CD14-positive monocyte (primary cell): ENCODE results near the gene MUTYH. TPM values are rescaled to one million over a fixed set of nuclear protein-coding genes. Genes with fewer than 3 reads are reported as not detected.
A peak's percentile ranks its signal among the peaks of the same experiment; 100 is the strongest.
"Not testable (repeated sequence)": the region's sequence is repeated elsewhere in the genome, so short reads cannot be mapped to it uniquely, and the experiment has no call there.

Source experiments
- DNase-seq, 3 donors: peaks; one replicate each; pipeline ENCODE4 v3.0.0-alpha.2; 2011 to 2022
- H2AFZ ChIP-seq: 2 replicates; pipeline ENCODE4 v1.6.0; 2012; ENCODE audit warnings: mild to moderate bottlenecking, low read depth, low read length, inconsistent platforms; ENCODE audit not compliant: insufficient read depth, poor library complexity, severe bottlenecking
- H3K27ac ChIP-seq, 2 donors: 1 replicate in 1 of 2; 2 replicates in 1 of 2; pipeline ENCODE4 v1.5.1; 2012 to 2013; ENCODE audit warnings: low read length in 2 of 2, control low read depth in 1 of 2, inconsistent platforms in 1 of 2, low read depth in 1 of 2, mild to moderate bottlenecking in 1 of 2
- H3K27me3 ChIP-seq, 2 donors: one replicate each; pipeline versions ENCODE4 v1.6.0 to v1.6.1; 2011 to 2013; ENCODE audit warnings: low read length in 2 of 2; ENCODE audit not compliant: control insufficient read depth in 2 of 2, insufficient read depth in 2 of 2
- H3K36me3 ChIP-seq, 2 donors: replicated peaks in 1 of 2; 1 replicate in 1 of 2; 2 replicates in 1 of 2; pipeline versions ENCODE4 v1.5.1 to v1.6.1; 2012 to 2013; ENCODE audit warnings: low read length in 2 of 2, control low read depth in 1 of 2, inconsistent platforms in 1 of 2, mild to moderate bottlenecking in 1 of 2; ENCODE audit not compliant: insufficient read depth in 2 of 2, control insufficient read depth in 1 of 2
- H3K4me1 ChIP-seq, 2 donors: 1 replicate in 1 of 2; 2 replicates in 1 of 2; pipeline versions ENCODE4 v1.5.1 to v1.6.1; 2012 to 2013; ENCODE audit warnings: low read length in 2 of 2, control low read depth in 1 of 2, inconsistent platforms in 1 of 2, mild to moderate bottlenecking in 1 of 2, moderate library complexity in 1 of 2; ENCODE audit not compliant: insufficient read depth in 2 of 2, control insufficient read depth in 1 of 2
- H3K4me2 ChIP-seq: replicated peaks from 2 replicates; pipeline ENCODE3; 2012; ENCODE audit warnings: low read length, moderate library complexity, mild to moderate bottlenecking; ENCODE audit not compliant: poor library complexity, severe bottlenecking; ENCODE audit errors: extremely low read depth
- H3K4me3 ChIP-seq, 3 experiments: fragments of 200-600 bp in 1 of 3; sonication (generic) in 1 of 3; replicated peaks in 1 of 3; 1 replicate in 2 of 3; 2 replicates in 1 of 3; pipeline ENCODE4 v1.5.1; 2011 to 2013; ENCODE audit warnings: low read length in 3 of 3, mild to moderate bottlenecking in 3 of 3, control low read depth in 2 of 3, low read depth in 2 of 3, inconsistent platforms in 1 of 3, moderate library complexity in 1 of 3
- H3K79me2 ChIP-seq: 2 replicates; pipeline ENCODE4 v1.6.0; 2012; ENCODE audit warnings: mild to moderate bottlenecking, control low read depth, inconsistent platforms, low read length, moderate library complexity; ENCODE audit not compliant: insufficient read depth
- H3K9ac ChIP-seq: 2 replicates; pipeline ENCODE4 v1.6.0; 2017; ENCODE audit warnings: low read length, mild to moderate bottlenecking; ENCODE audit not compliant: insufficient read depth, poor library complexity, severe bottlenecking
- H3K9me3 ChIP-seq, 2 donors: replicated peaks in 1 of 2; 1 replicate in 1 of 2; 2 replicates in 1 of 2; pipeline versions ENCODE4 v1.5.1 to v1.6.1; 2012 to 2013; ENCODE audit warnings: low read length in 2 of 2, control low read depth in 1 of 2; ENCODE audit not compliant: control insufficient read depth in 1 of 2, insufficient read depth in 1 of 2
- H4K20me1 ChIP-seq: 2 replicates; pipeline ENCODE4 v1.6.0; 2012; ENCODE audit warnings: mild to moderate bottlenecking, low read length, control low read depth, moderate library complexity; ENCODE audit not compliant: insufficient read depth
- H3K27ac Mint-ChIP-seq, 7 donors: one replicate each; pipeline ENCODE4 v1.8.0; 2020; ENCODE audit warnings: mild to moderate bottlenecking in 7 of 7, mixed read lengths in 7 of 7, moderate library complexity in 6 of 7, inconsistent platforms in 2 of 7
- H3K27me3 Mint-ChIP-seq, 3 donors: one replicate each; pipeline ENCODE4 v1.8.0; 2021 to 2022; ENCODE audit warnings: low read depth in 3 of 3, mild to moderate bottlenecking in 3 of 3, mixed read lengths in 3 of 3, moderate library complexity in 3 of 3, inconsistent platforms in 1 of 3
- H3K36me3 Mint-ChIP-seq, 2 donors: one replicate each; pipeline ENCODE4 v1.8.0; 2020; ENCODE audit warnings: mixed read lengths in 2 of 2, inconsistent platforms in 1 of 2, mild to moderate bottlenecking in 1 of 2
- H3K4me1 Mint-ChIP-seq: one replicate; pipeline ENCODE4 v1.8.0; 2020; ENCODE audit warnings: mild to moderate bottlenecking, mixed read lengths
- H3K4me3 Mint-ChIP-seq, 2 donors: one replicate each; pipeline ENCODE4 v1.8.0; 2020; ENCODE audit warnings: mild to moderate bottlenecking in 2 of 2, mixed read lengths in 2 of 2, moderate library complexity in 1 of 2
- H3K9me3 Mint-ChIP-seq, 7 donors: one replicate each; pipeline ENCODE4 v1.8.0; 2020 to 2022; ENCODE audit warnings: mixed read lengths in 7 of 7, mild to moderate bottlenecking in 6 of 7, moderate library complexity in 6 of 7, inconsistent platforms in 2 of 7
- CTCF ChIP-seq: fragments of 200-600 bp; IDR thresholded peaks from one replicate; pipeline ENCODE4 v1.8.0; 2022; ENCODE audit warnings: antibody characterized with exemption, mild to moderate bottlenecking
- WGBS: methylation state at CpG from one replicate; pipeline ENCODE4 v1.1.5; 2013; ENCODE audit warnings: missing lambda C conversion rate; ENCODE audit not compliant: insufficient coverage; 5-methylcytosine and 5-hydroxymethylcytosine counted together
- intact Hi-C, 2 donors: fragments of 100-400 bp; cut with micrococcal nuclease; formaldehyde crosslinking; loops; one replicate each; pipeline versions ENCODE4 v1.15.0 to v1.15.1; 2023
- polyA plus RNA-seq, 3 donors: library from polyadenylated mRNA; depleted of rRNA in 1 of 3; unstranded in 2 of 3; stranded (reverse) in 1 of 3; fragments of 300-500 nt in 2 of 3; fragments of >200 nt in 1 of 3; fragmentation: Illumina TruSeq in 2 of 3; gene quantifications; 1 replicate in 2 of 3; 2 replicates in 1 of 3; pipeline ENCODE4 v1.2.3, GENCODE V29; 2012 to 2021

The MUTYH gene
- polyA plus RNA-seq, 3 donors, result 6.7 to 22.9 (median 8.1) TPM

- no peaks in the 10 kb centered on the region for H3K79me2 ChIP-seq
- H3K9me3 Mint-ChIP-seq, result peaks cover 0 to 5% (median 0%) of the 10 kb centered on the region in 7 donors
- H3K27ac Mint-ChIP-seq, result no peak overlapping the region
- no peak overlapping the region for H3K4me3 ChIP-seq
- H3K36me3 ChIP-seq, result peaks cover 0 to 7% of the 10 kb centered on the region in 2 donors
- peaks cover 0 to 4% of the 10 kb centered on the region in 2 donors for H3K36me3 Mint-ChIP-seq
- no peaks in the 10 kb centered on the region for H3K27me3 Mint-ChIP-seq
- no peaks in the 10 kb centered on the region for H3K9me3 ChIP-seq
- no peak for TF ChIP-seq CTCF
- no peak overlapping the region for H3K9ac ChIP-seq
- intact Hi-C loops, result no loop called here
- no peak for DNase-seq
- no peak overlapping the region for H2AFZ ChIP-seq
- H3K27ac ChIP-seq, result no peak overlapping the region
- H4K20me1 ChIP-seq, result no peaks in the 10 kb centered on the region
- no peak overlapping the region for H3K4me3 Mint-ChIP-seq
- no peaks in the 10 kb centered on the region for H3K27me3 ChIP-seq
- H3K4me1 Mint-ChIP-seq, result no peaks in the 10 kb centered on the region
- no peaks in the 10 kb centered on the region for H3K4me1 ChIP-seq
- no peak overlapping the region for H3K4me2 ChIP-seq
- WGBS, result no CpG with 5 or more reads among the region's 3 CpGs
Measured at GRCh38 chr1:45385302-45385701, 45.1 kb upstream of the MUTYH start.

GRCh38 chr1:45384213-45384612, 44.0 kb upstream of the MUTYH start:
- H3K27me3 ChIP-seq, H3K9ac ChIP-seq, H3K9me3 ChIP-seq, H3K4me2 ChIP-seq, H3K9me3 Mint-ChIP-seq, H3K4me3 ChIP-seq, H3K4me1 Mint-ChIP-seq, H3K79me2 ChIP-seq, DNase-seq, intact Hi-C loops, H3K36me3 ChIP-seq, H3K4me1 ChIP-seq, H3K27ac ChIP-seq, H3K27me3 Mint-ChIP-seq, H4K20me1 ChIP-seq, H2AFZ ChIP-seq, H3K4me3 Mint-ChIP-seq, H3K36me3 Mint-ChIP-seq: not testable (repeated sequence)
- peak overlapping the region in 1 of 7 donors; percentile 31 for H3K27ac Mint-ChIP-seq
- WGBS, result no CpG with 5 or more reads among the region's 4 CpGs
